Fibroblast of peridontal ligament (primary cell): ENCODE data around the gene EFNA5.

Source experiments
- DNase-seq: peaks from one replicate; pipeline ENCODE4 v3.0.0-alpha.2; 2010; ENCODE audit errors: extremely low read depth

The EFNA5 gene

GRCh38 chr5:107428303-107428813, 242.4 kb downstream of the EFNA5 start:
- no peak for DNase-seq

GRCh38 chr5:107426872-107427271, 243.9 kb downstream of the EFNA5 start:
- no peak for DNase-seq

GRCh38 chr5:107426209-107426608, 244.5 kb downstream of the EFNA5 start:
- DNase-seq = no peak

GRCh38 chr5:107425541-107426031, 245.2 kb downstream of the EFNA5 start:
- peak; percentile 80 for DNase-seq

- no peak for DNase-seq
Measured at GRCh38 chr5:107424491-107424890, 246.2 kb downstream of the EFNA5 start.

- no peak for DNase-seq
Measured at GRCh38 chr5:107422494-107422893, 248.2 kb downstream of the EFNA5 start.

GRCh38 chr5:107419498-107419897, 251.2 kb downstream of the EFNA5 start:
- DNase-seq = no peak

- no peak for DNase-seq
Measured at GRCh38 chr5:107418902-107419301, 251.8 kb downstream of the EFNA5 start.

- no peak for DNase-seq
Measured at GRCh38 chr5:107418071-107418470, 252.7 kb downstream of the EFNA5 start.

GRCh38 chr5:107415762-107416161, 255.0 kb downstream of the EFNA5 start:
- DNase-seq = no peak

- DNase-seq = no peak
Measured at GRCh38 chr5:107414802-107415201, 255.9 kb downstream of the EFNA5 start.

- DNase-seq = no peak
Measured at GRCh38 chr5:107413754-107414153, 257.0 kb downstream of the EFNA5 start.

- DNase-seq = no peak
Measured at GRCh38 chr5:107408564-107408963, 262.2 kb downstream of the EFNA5 start.

- DNase-seq = no peak
Measured at GRCh38 chr5:107407713-107408298, 262.9 kb downstream of the EFNA5 start.

GRCh38 chr5:107404595-107405374, 266.0 kb downstream of the EFNA5 start:
- peak; percentile 38 for DNase-seq

GRCh38 chr5:107403228-107403953, 267.3 kb downstream of the EFNA5 start:
- DNase-seq = no peak

GRCh38 chr5:107402434-107403227, 268.1 kb downstream of the EFNA5 start:
- DNase-seq = peak; percentile 42

GRCh38 chr5:107401470-107402122, 269.1 kb downstream of the EFNA5 start:
- DNase-seq = no peak

GRCh38 chr5:107400328-107400727, 270.4 kb downstream of the EFNA5 start:
- DNase-seq = no peak

- no peak for DNase-seq
Measured at GRCh38 chr5:107398703-107399102, 272.0 kb downstream of the EFNA5 start.

- no peak for DNase-seq
Measured at GRCh38 chr5:107396351-107396690, 274.4 kb downstream of the EFNA5 start.
